ENCODE results near the gene TEX22.

Gene TEX22

GRCh38 chr14:105410642-105411016 is 12.3 kb downstream of the TEX22 start:
- CTCF ChIA-PET: interaction anchor here (1.5 kb wide), 1 partner anchor 70 kb away, joined by 5 read pairs; no protein-coding TSS in a partner anchor
- no peak for DNase-seq (ENCODE audit: extremely low spot score)
- TF ChIP-seq FOXM1 (IDR thresholded peaks at IDR 0.05; ENCODE audit: borderline replicate concordance): no peak
- POLR2A ChIA-PET: interaction anchor here (0.8 to 1.2 kb wide), 3 partner anchors 7 to 13 kb away, joined by 3 read pairs; no protein-coding TSS in a partner anchor

GRCh38 chr14:105411017-105411941 is 12.9 kb downstream of the TEX22 start:
- ChIA-PET POLR2A (interaction anchor here (0.8 to 1.2 kb wide), 4 partner anchors 8 to 78 kb away, joined by 3 read pairs; no protein-coding TSS in a partner anchor), CTCF (interaction anchor here (0.8 to 1.5 kb wide), 2 partner anchors 9 to 69 kb away, joined by 3 to 5 read pairs; no protein-coding TSS in a partner anchor)

GRCh38 chr14:105411985-105412770 is 13.8 kb downstream of the TEX22 start:
- POLR2A ChIA-PET: interaction anchor here (1.1 kb wide), 1 partner anchor 78 kb away, joined by 3 read pairs; no protein-coding TSS in a partner anchor
- CTCF ChIA-PET: interaction anchor here (0.6 to 0.8 kb wide), 2 partner anchors 10 to 846 kb away, joined by 3 read pairs; no protein-coding TSS in a partner anchor
- no peak for DNase-seq (ENCODE audit: extremely low spot score)
- TF ChIP-seq CTBP1 (IDR thresholded peaks at IDR 0.05; ENCODE audit: borderline replicate concordance) (no peak), SUZ12 (IDR thresholded peaks at IDR 0.05) (no peak), TARDBP (IDR thresholded peaks at IDR 0.05) (no peak), SP1 (IDR thresholded peaks at IDR 0.05) (no peak)

More at GRCh38 chr14:105411017-105411941, 12.9 kb downstream of the TEX22 start:
- TF ChIP-seq ZNF384 (IDR thresholded peaks at IDR 0.05) (no peak), L3MBTL2 (conservative IDR thresholded peaks at IDR 0.05) (peak; percentile 57)
- peak; percentile 78 for DNase-seq (ENCODE audit: extremely low spot score)

- POLR2A ChIA-PET: interaction anchor here (1.6 kb wide), 1 partner anchor 14 kb away, joined by 5 read pairs; no protein-coding TSS in a partner anchor
- DNase-seq (ENCODE audit: extremely low spot score): no peak
- CTCF ChIA-PET: no interaction called here
- no peak for TF ChIP-seq PKNOX1 (IDR thresholded peaks at IDR 0.05)
- no peak for TF ChIP-seq FOXK2 (IDR thresholded peaks at IDR 0.05)
- TF ChIP-seq FOXM1 (IDR thresholded peaks at IDR 0.05; ENCODE audit: borderline replicate concordance): no peak
- TF ChIP-seq ZNF384 (IDR thresholded peaks at IDR 0.05): no peak
- TF ChIP-seq CTBP1 (IDR thresholded peaks at IDR 0.05; ENCODE audit: borderline replicate concordance): no peak
- no peak for TF ChIP-seq SP1 (IDR thresholded peaks at IDR 0.05)
- TF ChIP-seq ARNT (IDR thresholded peaks at IDR 0.05): no peak
- TF ChIP-seq HDGF (IDR thresholded peaks at IDR 0.05; ENCODE audit: borderline replicate concordance): no peak
- TF ChIP-seq L3MBTL2 (conservative IDR thresholded peaks at IDR 0.05): no peak
- TF ChIP-seq TARDBP (IDR thresholded peaks at IDR 0.05): no peak
- TF ChIP-seq FOXA1 (IDR thresholded peaks at IDR 0.05): no peak
Observed at GRCh38 chr14:105412771-105413543, 14.6 kb downstream of the TEX22 start.

- DNase-seq (ENCODE audit: extremely low spot score): no peak
- TF ChIP-seq L3MBTL2 (conservative IDR thresholded peaks at IDR 0.05): no peak
- TF ChIP-seq PKNOX1 (IDR thresholded peaks at IDR 0.05): no peak
- no peak for TF ChIP-seq SUZ12 (IDR thresholded peaks at IDR 0.05)
- no peak for TF ChIP-seq SP1 (IDR thresholded peaks at IDR 0.05)
- no peak for TF ChIP-seq ELF4 (IDR thresholded peaks at IDR 0.05)
- no peak for TF ChIP-seq TARDBP (IDR thresholded peaks at IDR 0.05)
- no peak for TF ChIP-seq FOXM1 (IDR thresholded peaks at IDR 0.05; ENCODE audit: borderline replicate concordance)
- no peak for TF ChIP-seq BHLHE40 (IDR thresholded peaks at IDR 0.05; ENCODE audit: borderline replicate concordance)
- no peak for TF ChIP-seq ARNT (IDR thresholded peaks at IDR 0.05)
- TF ChIP-seq ZNF384 (IDR thresholded peaks at IDR 0.05): no peak
- no peak for TF ChIP-seq FOXA1 (IDR thresholded peaks at IDR 0.05)
- TF ChIP-seq LEF1 (IDR thresholded peaks at IDR 0.05; ENCODE audit: borderline replicate concordance): no peak
- no peak for TF ChIP-seq FOXK2 (IDR thresholded peaks at IDR 0.05)
- TF ChIP-seq NFRKB (IDR thresholded peaks at IDR 0.05): no peak
- no peak for TF ChIP-seq CTBP1 (IDR thresholded peaks at IDR 0.05; ENCODE audit: borderline replicate concordance)
- TF ChIP-seq HDGF (IDR thresholded peaks at IDR 0.05; ENCODE audit: borderline replicate concordance): no peak
- ChIA-PET POLR2A (interaction anchor here (1.6 kb wide), 1 partner anchor 14 kb away, joined by 5 read pairs; no protein-coding TSS in a partner anchor), CTCF (no interaction called here)
Observed at GRCh38 chr14:105413544-105413886, 15.2 kb downstream of the TEX22 start.
